GM21423 (cell line): ENCODE results near the gene MID2.
"Not testable (repeated sequence)": the region's sequence is repeated elsewhere in the genome, so short reads cannot be mapped to it uniquely, and the experiment has no call there.

Experiments used
- ATAC-seq: cut with Tn5 transposase; IDR thresholded peaks from one replicate; pipeline ENCODE4 v1.9.1; 2021; ENCODE audit warnings: mild to moderate bottlenecking, moderate library complexity; ENCODE audit not compliant: unreplicated experiment

Gene MID2

GRCh38 chrX:107935664-107936433, 110.2 kb downstream of the MID2 start:
- no peak for ATAC-seq

GRCh38 chrX:107936434-107936730, 110.7 kb downstream of the MID2 start:
- ATAC-seq = no peak

GRCh38 chrX:107940095-107940494, 114.4 kb downstream of the MID2 start:
- no peak for ATAC-seq

- ATAC-seq = not testable (repeated sequence)
These were observed 129.7 kb downstream of the MID2 start for GRCh38 chrX:107955337-107955736.

GRCh38 chrX:107968623-107969022, 143.0 kb downstream of the MID2 start:
- peak; percentile 96 for ATAC-seq

GRCh38 chrX:107970073-107970472, 144.4 kb downstream of the MID2 start:
- no peak for ATAC-seq

- no peak for ATAC-seq
These were observed 146.0 kb downstream of the MID2 start for GRCh38 chrX:107971636-107972035.
